Gastroesophageal sphincter (tissue), 3 donors: ENCODE data around the gene INTS11.

Source experiments
- CTCF ChIP-seq, 4 experiments: fragments of 200-600 bp in 2 of 4; fragments of 450-650 bp in 2 of 4; sonication (generic) in 1 of 4; IDR thresholded peaks; one replicate each; pipeline ENCODE4 v1.5.1; 2017 to 2019; ENCODE audit warnings: antibody characterized with exemption in 4 of 4, mild to moderate bottlenecking in 2 of 4, moderate library complexity in 2 of 4
- EP300 ChIP-seq: sonication (generic); formaldehyde crosslinking; IDR thresholded peaks from one replicate; pipeline ENCODE4 v1.6.1; 2017; ENCODE audit warnings: antibody characterized with exemption, mild to moderate bottlenecking
- POLR2A ChIP-seq, 2 donors: fragments of 450-650 bp; IDR thresholded peaks; one replicate each; pipeline ENCODE4 v1.6.1; 2017; ENCODE audit warnings: antibody characterized with exemption in 2 of 2, mild to moderate bottlenecking in 2 of 2, moderate library complexity in 1 of 2
- POLR2AphosphoS5 ChIP-seq: sonication (generic); formaldehyde crosslinking; IDR thresholded peaks from one replicate; pipeline ENCODE4 v1.6.1; 2017; ENCODE audit warnings: antibody characterized with exemption

GRCh38 chr1:1307261-1307922 is 17.1 kb downstream of the INTS11 start:
- no peak for TF ChIP-seq CTCF (IDR thresholded peaks at IDR 0.05)
- peak; percentile 43 to 52 for TF ChIP-seq POLR2A (IDR thresholded peaks at IDR 0.05)
- TF ChIP-seq POLR2AphosphoS5 = no peak
- no peak for TF ChIP-seq EP300
